Endothelial cell of umbilical vein (primary cell): ENCODE data around the gene GBP6.

Experiments
- CTCF ChIP-seq, 2 donors: IDR thresholded peaks; 1 replicate in 1 of 2; 2 replicates in 1 of 2; pipeline ENCODE4 v1.5.1; 2011; ENCODE audit warnings: low read length in 2 of 2, mild to moderate bottlenecking in 2 of 2, moderate library complexity in 2 of 2, control low read depth in 1 of 2, inconsistent platforms in 1 of 2, low read depth in 1 of 2; ENCODE audit not compliant: insufficient read depth in 1 of 2; ENCODE audit errors: extremely low read depth in 1 of 2
- MYC ChIP-seq: IDR thresholded peaks from one replicate; pipeline ENCODE4 v1.6.1; 2011; ENCODE audit warnings: mild to moderate bottlenecking, low read depth, low read length

- TF ChIP-seq CTCF (IDR thresholded peaks at IDR 0.05; ENCODE audit: extremely low read depth in 1 of 2, insufficient read depth in 1 of 2, low read depth in 1 of 2, low read length in 2 of 2): no peak
- no peak for TF ChIP-seq MYC
Measured at GRCh38 chr1:89351597-89352311, 12.1 kb upstream of the GBP6 start.
